Lower leg skin (tissue), 3 donors: ENCODE measurements around the gene RAPGEF1.

Experiments
- POLR2A ChIP-seq, 2 donors: fragments of 450-650 bp; IDR thresholded peaks; one replicate each; pipeline ENCODE4 v1.6.1; 2016 to 2017; ENCODE audit warnings: antibody characterized with exemption in 2 of 2, mild to moderate bottlenecking in 1 of 2, moderate library complexity in 1 of 2
- TF ChIP-seq, protein P1 (sequence below), 3 donors: fragments of 450-650 bp; IDR thresholded peaks; one replicate each; pipeline ENCODE4 v1.5.1; 2016; ENCODE audit warnings: antibody characterized with exemption in 3 of 3, mild to moderate bottlenecking in 3 of 3, moderate library complexity in 2 of 3

DNA sequence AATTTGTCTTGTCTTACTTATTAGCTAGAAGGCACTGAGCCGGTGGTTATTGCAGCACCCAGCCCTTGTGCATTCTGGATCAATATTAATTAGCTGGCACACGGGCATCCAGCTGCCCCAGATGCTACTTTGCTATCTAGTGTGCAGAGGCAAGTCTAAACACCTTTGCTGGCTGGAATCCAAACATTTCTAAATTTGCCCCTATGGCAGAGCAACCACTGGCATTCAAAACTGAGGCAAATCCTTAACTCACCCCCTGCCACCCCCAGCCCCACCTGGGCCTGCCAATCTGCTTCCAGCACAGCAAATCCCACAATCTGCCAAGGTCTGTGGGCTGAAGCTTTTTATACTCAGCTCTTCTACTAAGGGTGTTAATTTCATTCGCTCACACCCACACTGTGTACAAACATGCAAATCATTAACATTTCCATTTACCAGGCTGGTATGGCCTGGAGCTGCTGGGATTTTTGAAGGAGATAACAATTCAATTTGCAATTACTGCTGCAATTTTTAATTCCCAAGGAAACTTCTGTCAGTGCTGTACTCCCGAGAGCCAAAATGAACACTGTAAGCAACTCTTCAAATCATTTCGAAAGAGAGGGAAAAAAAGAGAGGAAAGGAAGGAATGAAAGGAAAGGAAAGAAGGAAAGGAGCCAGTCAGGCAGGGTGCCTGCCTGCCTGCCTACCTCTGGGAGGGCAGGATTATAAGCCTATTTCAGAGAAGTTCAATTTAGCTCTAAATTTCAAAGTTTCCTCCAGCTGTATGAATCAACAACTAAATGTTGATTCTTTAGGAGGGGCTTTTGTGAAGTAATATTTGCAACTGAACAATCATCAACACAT, 35.5 kb downstream of the RAPGEF1 start:
- TF ChIP-seq, protein P1, sequence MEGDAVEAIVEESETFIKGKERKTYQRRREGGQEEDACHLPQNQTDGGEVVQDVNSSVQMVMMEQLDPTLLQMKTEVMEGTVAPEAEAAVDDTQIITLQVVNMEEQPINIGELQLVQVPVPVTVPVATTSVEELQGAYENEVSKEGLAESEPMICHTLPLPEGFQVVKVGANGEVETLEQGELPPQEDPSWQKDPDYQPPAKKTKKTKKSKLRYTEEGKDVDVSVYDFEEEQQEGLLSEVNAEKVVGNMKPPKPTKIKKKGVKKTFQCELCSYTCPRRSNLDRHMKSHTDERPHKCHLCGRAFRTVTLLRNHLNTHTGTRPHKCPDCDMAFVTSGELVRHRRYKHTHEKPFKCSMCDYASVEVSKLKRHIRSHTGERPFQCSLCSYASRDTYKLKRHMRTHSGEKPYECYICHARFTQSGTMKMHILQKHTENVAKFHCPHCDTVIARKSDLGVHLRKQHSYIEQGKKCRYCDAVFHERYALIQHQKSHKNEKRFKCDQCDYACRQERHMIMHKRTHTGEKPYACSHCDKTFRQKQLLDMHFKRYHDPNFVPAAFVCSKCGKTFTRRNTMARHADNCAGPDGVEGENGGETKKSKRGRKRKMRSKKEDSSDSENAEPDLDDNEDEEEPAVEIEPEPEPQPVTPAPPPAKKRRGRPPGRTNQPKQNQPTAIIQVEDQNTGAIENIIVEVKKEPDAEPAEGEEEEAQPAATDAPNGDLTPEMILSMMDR (IDR thresholded peaks at IDR 0.05) = no peak
- no peak for TF ChIP-seq POLR2A (IDR thresholded peaks at IDR 0.05)
